Panc1 (cell line): ENCODE measurements around the gene MYADML2. TPM values are rescaled to one million over a fixed set of nuclear protein-coding genes. Genes with fewer than 3 reads are reported as not detected.

Experiments used
- ATAC-seq: fragments of 200-7000 bp; cut with Tn5 transposase; 2 replicates; pipeline ENCODE4 v1.9.1; 2020; ENCODE audit warnings: mild to moderate bottlenecking, moderate library complexity
- BruUV-seq: library from RNA; stranded (reverse); fragments of 400-500 nt; replicated peaks from 2 replicates; lab custom pipeline; 2021; lab: Mats Ljungman, UMichigan
- CTCF ChIA-PET: fragments of 300-600 bp; sonication (Branson Sonifier 250); formaldehyde crosslinking; loops from one replicate; lab custom pipeline; 2022; ENCODE audit warnings: antibody characterized with exemption; lab: Charles Lee
- POLR2A ChIA-PET: fragments of 300-600 bp; sonication (Branson Sonifier 250); formaldehyde crosslinking; loops from one replicate; lab custom pipeline; 2022; ENCODE audit warnings: antibody characterized with exemption; lab: Charles Lee
- DNase-seq: peaks from one replicate; pipeline ENCODE4 v3.0.0-alpha.2; 2010; ENCODE audit warnings: low read depth, low spot score
- H3K27ac ChIP-seq: 2 replicates; pipeline ENCODE4 v1.5.1; 2011; ENCODE audit warnings: mild to moderate bottlenecking, low read length, inconsistent platforms
- H3K27me3 ChIP-seq: fragments of 200-500 bp; sonication (Bioruptor generic); 2 replicates; pipeline ENCODE4 v1.6.0; 2014; ENCODE audit warnings: low read length, inconsistent platforms; ENCODE audit not compliant: control insufficient read depth, insufficient read depth
- H3K36me3 ChIP-seq: fragments of 200-500 bp; sonication (Bioruptor generic); 2 replicates; pipeline ENCODE4 v1.5.1; 2014; ENCODE audit warnings: inconsistent platforms, mild to moderate bottlenecking, low read length, moderate library complexity; ENCODE audit not compliant: control insufficient read depth, insufficient read depth
- H3K4me1 ChIP-seq: 2 replicates; pipeline ENCODE4 v1.5.1; 2011; ENCODE audit warnings: inconsistent platforms, mild to moderate bottlenecking, low read length, moderate library complexity; ENCODE audit not compliant: control insufficient read depth, insufficient read depth
- H3K4me3 ChIP-seq, 2 experiments: 2 replicates each; pipeline ENCODE4 v1.5.1; 2011 to 2012; ENCODE audit warnings: low read depth in 2 of 2, low read length in 2 of 2, mild to moderate bottlenecking in 2 of 2, inconsistent platforms in 1 of 2, moderate library complexity in 1 of 2
- H3K9me3 ChIP-seq: fragments of 200-500 bp; sonication (Bioruptor generic); 2 replicates; pipeline ENCODE4 v1.5.1; 2014; ENCODE audit warnings: low read depth, mild to moderate bottlenecking, inconsistent platforms, low read length, moderate library complexity; ENCODE audit not compliant: control insufficient read depth, insufficient read depth
- POLR2AphosphoS5 ChIP-seq: IDR thresholded peaks from 2 replicates; pipeline ENCODE4 v1.6.1; 2012; ENCODE audit warnings: mild to moderate bottlenecking, low read depth, low read length, moderate library complexity
- SIN3A ChIP-seq: IDR thresholded peaks from 2 replicates; pipeline ENCODE4 v1.6.1; 2012; ENCODE audit warnings: low read depth, mild to moderate bottlenecking, low read length, moderate library complexity, borderline replicate concordance; ENCODE audit not compliant: insufficient read depth
- TCF7L2 ChIP-seq: IDR thresholded peaks from 2 replicates; pipeline ENCODE4 v1.6.1; 2011; ENCODE audit warnings: mild to moderate bottlenecking, low read depth, low read length, inconsistent platforms
- in situ Hi-C: cut with HindIII; loops from 2 replicates; pipeline ENCODE4 v1.10.0; 2016; ENCODE audit warnings: low sequenced_read_pairs, low pct_unique_long_range_greater_than_20kb
- intact Hi-C: fragments of 100-400 bp; cut with micrococcal nuclease; formaldehyde crosslinking; loops from one replicate; pipeline ENCODE4 v1.10.0; 2022; ENCODE audit not compliant: unreplicated experiment
- total RNA-seq: library from RNA; stranded (reverse); gene quantifications from one replicate; pipeline ENCODE4 v1.2.1, GENCODE V29; 2021; ENCODE audit not compliant: unreplicated experiment
- TF ChIP-seq, protein P1 (sequence below): fragments of 450-650 bp; IDR thresholded peaks from 2 replicates; pipeline ENCODE4 v1.5.1; 2017; ENCODE audit warnings: mild to moderate bottlenecking
- TF ChIP-seq, protein P2 (sequence below), 2 experiments: IDR thresholded peaks; 2 replicates each; pipeline ENCODE4 v1.6.1; 2011 to 2012; ENCODE audit warnings: low read depth in 2 of 2, control low read depth in 1 of 2, low read length in 1 of 2, mild to moderate bottlenecking in 1 of 2, moderate library complexity in 1 of 2; ENCODE audit not compliant: insufficient read depth in 1 of 2

MYADML2 gene
- total RNA-seq, 1 experiment from 2014 or later: not detected

GRCh38 chr17:81980122-81980521 is 33.1 kb upstream of the MYADML2 start:
- DNase-seq: no peak

DNA sequence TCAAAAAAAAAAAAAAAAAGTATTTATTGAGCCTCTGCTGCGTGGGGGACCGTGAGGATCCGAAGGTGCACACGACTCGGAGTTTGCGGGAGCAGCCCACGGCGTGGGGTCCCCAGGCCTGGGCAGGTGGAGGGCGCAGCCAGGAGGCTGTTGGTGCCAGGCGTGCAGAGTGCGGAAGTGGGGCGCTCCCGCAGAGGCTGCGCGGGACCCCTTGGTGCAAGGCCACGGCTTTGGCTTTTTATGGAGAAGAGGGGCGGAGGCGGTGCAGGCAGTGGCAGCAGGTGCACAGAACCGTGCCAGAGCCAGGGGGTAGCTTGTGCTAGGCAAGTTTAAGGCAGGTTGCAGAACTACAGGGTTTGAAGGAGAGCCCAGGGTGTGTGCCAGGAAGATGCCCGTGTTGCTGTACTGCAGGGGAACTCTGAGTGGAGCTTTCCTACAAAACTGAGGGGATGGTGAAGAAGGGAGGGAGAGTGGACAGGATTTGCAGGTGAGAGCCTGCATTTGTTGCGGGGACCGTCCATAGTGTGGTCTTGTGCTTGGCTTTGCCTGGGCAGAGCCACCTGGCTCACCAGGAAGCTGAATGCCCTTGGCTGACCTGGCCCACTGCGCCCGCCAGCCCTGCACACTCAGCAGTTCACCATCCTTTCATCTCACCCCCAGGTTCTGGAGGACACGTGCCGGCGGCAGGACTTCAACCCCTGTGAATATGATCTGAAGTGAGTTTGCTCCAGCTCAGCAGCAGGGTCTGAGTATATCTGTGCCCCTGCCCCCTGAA is 31.7 kb upstream of the MYADML2 start:
- BruUV-seq: TSS peak; percentile 79
- in situ Hi-C loops: no loop called here
- Histone ChIP-seq H3K27ac (no peak overlapping the region), H3K36me3 (no peaks in the 10 kb centered on the region), H3K27me3 (no peaks in the 10 kb centered on the region), H3K4me1 (peaks cover 10% of the 10 kb centered on the region), H3K4me3 (peak overlapping the region; percentile 76 to 87), H3K9me3 (no peaks in the 10 kb centered on the region)
- POLR2A ChIA-PET: interaction anchor here (0.5 to 1.0 kb wide), 4 partner anchors 11 to 48 kb away, joined by 3 to 4 read pairs (median 4); no protein-coding TSS in a partner anchor
- ATAC-seq: no peak
- intact Hi-C loops: no loop called here
- CTCF ChIA-PET: no interaction called here
- no peak for DNase-seq
- TF ChIP-seq TCF7L2: no peak
- TF ChIP-seq, protein P1, sequence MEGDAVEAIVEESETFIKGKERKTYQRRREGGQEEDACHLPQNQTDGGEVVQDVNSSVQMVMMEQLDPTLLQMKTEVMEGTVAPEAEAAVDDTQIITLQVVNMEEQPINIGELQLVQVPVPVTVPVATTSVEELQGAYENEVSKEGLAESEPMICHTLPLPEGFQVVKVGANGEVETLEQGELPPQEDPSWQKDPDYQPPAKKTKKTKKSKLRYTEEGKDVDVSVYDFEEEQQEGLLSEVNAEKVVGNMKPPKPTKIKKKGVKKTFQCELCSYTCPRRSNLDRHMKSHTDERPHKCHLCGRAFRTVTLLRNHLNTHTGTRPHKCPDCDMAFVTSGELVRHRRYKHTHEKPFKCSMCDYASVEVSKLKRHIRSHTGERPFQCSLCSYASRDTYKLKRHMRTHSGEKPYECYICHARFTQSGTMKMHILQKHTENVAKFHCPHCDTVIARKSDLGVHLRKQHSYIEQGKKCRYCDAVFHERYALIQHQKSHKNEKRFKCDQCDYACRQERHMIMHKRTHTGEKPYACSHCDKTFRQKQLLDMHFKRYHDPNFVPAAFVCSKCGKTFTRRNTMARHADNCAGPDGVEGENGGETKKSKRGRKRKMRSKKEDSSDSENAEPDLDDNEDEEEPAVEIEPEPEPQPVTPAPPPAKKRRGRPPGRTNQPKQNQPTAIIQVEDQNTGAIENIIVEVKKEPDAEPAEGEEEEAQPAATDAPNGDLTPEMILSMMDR: no peak
- TF ChIP-seq, protein P2, sequence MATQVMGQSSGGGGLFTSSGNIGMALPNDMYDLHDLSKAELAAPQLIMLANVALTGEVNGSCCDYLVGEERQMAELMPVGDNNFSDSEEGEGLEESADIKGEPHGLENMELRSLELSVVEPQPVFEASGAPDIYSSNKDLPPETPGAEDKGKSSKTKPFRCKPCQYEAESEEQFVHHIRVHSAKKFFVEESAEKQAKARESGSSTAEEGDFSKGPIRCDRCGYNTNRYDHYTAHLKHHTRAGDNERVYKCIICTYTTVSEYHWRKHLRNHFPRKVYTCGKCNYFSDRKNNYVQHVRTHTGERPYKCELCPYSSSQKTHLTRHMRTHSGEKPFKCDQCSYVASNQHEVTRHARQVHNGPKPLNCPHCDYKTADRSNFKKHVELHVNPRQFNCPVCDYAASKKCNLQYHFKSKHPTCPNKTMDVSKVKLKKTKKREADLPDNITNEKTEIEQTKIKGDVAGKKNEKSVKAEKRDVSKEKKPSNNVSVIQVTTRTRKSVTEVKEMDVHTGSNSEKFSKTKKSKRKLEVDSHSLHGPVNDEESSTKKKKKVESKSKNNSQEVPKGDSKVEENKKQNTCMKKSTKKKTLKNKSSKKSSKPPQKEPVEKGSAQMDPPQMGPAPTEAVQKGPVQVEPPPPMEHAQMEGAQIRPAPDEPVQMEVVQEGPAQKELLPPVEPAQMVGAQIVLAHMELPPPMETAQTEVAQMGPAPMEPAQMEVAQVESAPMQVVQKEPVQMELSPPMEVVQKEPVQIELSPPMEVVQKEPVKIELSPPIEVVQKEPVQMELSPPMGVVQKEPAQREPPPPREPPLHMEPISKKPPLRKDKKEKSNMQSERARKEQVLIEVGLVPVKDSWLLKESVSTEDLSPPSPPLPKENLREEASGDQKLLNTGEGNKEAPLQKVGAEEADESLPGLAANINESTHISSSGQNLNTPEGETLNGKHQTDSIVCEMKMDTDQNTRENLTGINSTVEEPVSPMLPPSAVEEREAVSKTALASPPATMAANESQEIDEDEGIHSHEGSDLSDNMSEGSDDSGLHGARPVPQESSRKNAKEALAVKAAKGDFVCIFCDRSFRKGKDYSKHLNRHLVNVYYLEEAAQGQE (IDR thresholded peaks at IDR 0.05; ENCODE audit: insufficient read depth in 1 of 2, low read depth in 2 of 2, low read length in 1 of 2): no peak

More at GRCh38 chr17:81980122-81980521, 33.1 kb upstream of the MYADML2 start:
- H3K36me3 ChIP-seq: no peaks in the 10 kb centered on the region
- no peaks in the 10 kb centered on the region for H3K9me3 ChIP-seq
- no TSS peak for BruUV-seq
- H3K27me3 ChIP-seq: no peaks in the 10 kb centered on the region
- in situ Hi-C loops (no loop called here), intact Hi-C loops (no loop called here)
- H3K27ac ChIP-seq: no peak overlapping the region
- ChIA-PET POLR2A (interaction anchor here (0.6 kb wide), 1 partner anchor 16 kb away, joined by 3 read pairs; no protein-coding TSS in a partner anchor), CTCF (no interaction called here)
- TF ChIP-seq, protein P1: no peak
- TF ChIP-seq TCF7L2 (no peak), SIN3A (no peak), POLR2AphosphoS5 (no peak)
- TF ChIP-seq, protein P2 (IDR thresholded peaks at IDR 0.05; ENCODE audit: insufficient read depth in 1 of 2, low read depth in 2 of 2, low read length in 1 of 2): no peak
- no peak overlapping the region for H3K4me3 ChIP-seq
- no peak for ATAC-seq
- H3K4me1 ChIP-seq: peaks cover 10% of the 10 kb centered on the region
